Osteocyte (in vitro differentiated cells): Measurements from ENCODE around the gene AMTN. TPM values are rescaled to one million over a fixed set of nuclear protein-coding genes. Genes with fewer than 3 reads are reported as not detected.
A peak's percentile ranks its signal among the peaks of the same experiment; 100 is the strongest.
"Not testable (repeated sequence)": the region's sequence is repeated elsewhere in the genome, so short reads cannot be mapped to it uniquely, and the experiment has no call there.

Source experiments
- DNase-seq: peaks from one replicate; pipeline ENCODE4 v3.0.0; 2021; ENCODE audit warnings: mixed read lengths; ENCODE audit not compliant: unreplicated experiment; ENCODE audit errors: extremely low spot score
- H3K27ac Mint-ChIP-seq: one replicate; pipeline ENCODE4 v1.8.0; 2021; ENCODE audit warnings: mild to moderate bottlenecking, mixed read lengths; ENCODE audit not compliant: unreplicated experiment
- H3K27me3 Mint-ChIP-seq: one replicate; pipeline ENCODE4 v1.8.0; 2021; ENCODE audit warnings: mixed read lengths; ENCODE audit not compliant: unreplicated experiment
- H3K36me3 Mint-ChIP-seq: one replicate; pipeline ENCODE4 v1.8.0; 2021; ENCODE audit warnings: mixed read lengths; ENCODE audit not compliant: unreplicated experiment
- H3K4me1 Mint-ChIP-seq: one replicate; pipeline ENCODE4 v1.8.0; 2021; ENCODE audit warnings: mixed read lengths; ENCODE audit not compliant: unreplicated experiment
- H3K4me3 Mint-ChIP-seq: one replicate; pipeline ENCODE4 v1.8.0; 2021; ENCODE audit warnings: mild to moderate bottlenecking, moderate library complexity, mixed read lengths; ENCODE audit not compliant: unreplicated experiment
- H3K9me3 Mint-ChIP-seq: one replicate; pipeline ENCODE4 v1.8.0; 2021; ENCODE audit warnings: mixed read lengths; ENCODE audit not compliant: unreplicated experiment
- CTCF ChIP-seq: fragments of 200-600 bp; sonication (generic); IDR thresholded peaks from 2 replicates; pipeline ENCODE4 v1.5.0; 2021; ENCODE audit warnings: antibody characterized with exemption, mild to moderate bottlenecking, moderate library complexity
- total RNA-seq: library from RNA; stranded (reverse); gene quantifications from 2 replicates; pipeline ENCODE4 v1.2.1, GENCODE V29; 2021

Gene AMTN
- total RNA-seq, 1 donor from 2014 or later = not detected

- no peak for TF ChIP-seq CTCF
- Mint-ChIP-seq H3K36me3 (no peaks in the 10 kb centered on the region), H3K4me1 (no peaks in the 10 kb centered on the region), H3K27ac (no peak overlapping the region), H3K9me3 (no peaks in the 10 kb centered on the region), H3K27me3 (peaks cover 7% of the 10 kb centered on the region), H3K4me3 (no peak overlapping the region)
- no peak for DNase-seq
These were observed 15.4 kb downstream of the AMTN start for GRCh38 chr4:70533791-70534190.

- not testable (repeated sequence) for H3K27ac Mint-ChIP-seq, H3K27me3 Mint-ChIP-seq, H3K4me1 Mint-ChIP-seq, DNase-seq, H3K36me3 Mint-ChIP-seq, H3K4me3 Mint-ChIP-seq, H3K9me3 Mint-ChIP-seq
These were observed 16.5 kb downstream of the AMTN start for GRCh38 chr4:70534886-70535285.

- Mint-ChIP-seq H3K4me3 (no peak overlapping the region), H3K4me1 (no peaks in the 10 kb centered on the region), H3K27me3 (peaks cover 4% of the 10 kb centered on the region), H3K9me3 (no peaks in the 10 kb centered on the region), H3K36me3 (no peaks in the 10 kb centered on the region), H3K27ac (no peak overlapping the region)
- DNase-seq = no peak
- TF ChIP-seq CTCF = no peak
These were observed 20.5 kb downstream of the AMTN start for GRCh38 chr4:70538869-70539268.

GRCh38 chr4:70544279-70544868 lies 26.0 kb downstream of the AMTN start:
- Mint-ChIP-seq H3K4me1 (no peaks in the 10 kb centered on the region), H3K27ac (no peak overlapping the region), H3K27me3 (peaks cover 16% of the 10 kb centered on the region), H3K36me3 (no peaks in the 10 kb centered on the region), H3K9me3 (no peaks in the 10 kb centered on the region), H3K4me3 (no peak overlapping the region)
- DNase-seq = no peak
- peak; percentile 65 for TF ChIP-seq CTCF

- Mint-ChIP-seq H3K9me3 (peaks cover 4% of the 10 kb centered on the region), H3K36me3 (no peaks in the 10 kb centered on the region), H3K4me3 (no peak overlapping the region), H3K27me3 (peaks cover 12% of the 10 kb centered on the region), H3K27ac (no peak overlapping the region), H3K4me1 (peaks cover 6% of the 10 kb centered on the region)
- no peak for TF ChIP-seq CTCF
- no peak for DNase-seq
These were observed 38.5 kb downstream of the AMTN start for GRCh38 chr4:70556856-70557255.
